ENCODE measurements around the gene ZNF837.

- TF ChIP-seq EZH2 (IDR thresholded peaks at IDR 0.05), result no peak
- no peak for TF ChIP-seq POLR2AphosphoS5 (IDR thresholded peaks at IDR 0.05; ENCODE audit: borderline replicate concordance, low read depth, low read length)
Observed at GRCh38 chr19:58353717-58354477, 26.9 kb downstream of the ZNF837 start.

Measured in SK-N-MC (cell line).